NCI-H1694 treated with DMSO at 0.1 percent for 48 hours (cell line): Measurements from ENCODE around the gene MGST2.

Experiments used
- DNase-seq: peaks from one replicate; lab custom pipeline; 2025; lab: John Stamatoyannopoulos, UW

The MGST2 gene

GRCh38 chr4:139738846-139739613 lies 73.4 kb downstream of the MGST2 start:
- no peak for DNase-seq

GRCh38 chr4:139740121-139740520 lies 74.5 kb downstream of the MGST2 start:
- DNase-seq, result no peak

- DNase-seq, result peak; percentile 85
These were observed 75.0 kb downstream of the MGST2 start for GRCh38 chr4:139740531-139741041.

- no peak for DNase-seq
These were observed 77.4 kb downstream of the MGST2 start for GRCh38 chr4:139743027-139743426.

- no peak for DNase-seq
These were observed 78.6 kb downstream of the MGST2 start for GRCh38 chr4:139744232-139744631.

- no peak for DNase-seq
These were observed 79.6 kb downstream of the MGST2 start for GRCh38 chr4:139745111-139745639.

GRCh38 chr4:139746431-139747171 lies 81.0 kb downstream of the MGST2 start:
- DNase-seq, result no peak

GRCh38 chr4:139749338-139749737 lies 83.7 kb downstream of the MGST2 start:
- no peak for DNase-seq

GRCh38 chr4:139749835-139750498 lies 84.3 kb downstream of the MGST2 start:
- no peak for DNase-seq

- no peak for DNase-seq
These were observed 88.1 kb downstream of the MGST2 start for GRCh38 chr4:139753686-139754085.
